Activated CD4-positive, CD25-positive, alpha-beta regulatory T cell treated with anti-CD3 and anti-CD28 coated beads, Interleukin-2, amount 50 U/mL, for 16 hours (primary cell): ENCODE data around the gene CORO7.
"Not testable (repeated sequence)": the region's sequence is repeated elsewhere in the genome, so short reads cannot be mapped to it uniquely, and the experiment has no call there.

ENCODE experiments used
- DNase-seq: peaks from one replicate; pipeline ENCODE4 v3.0.0-alpha.2; 2020; ENCODE audit warnings: low read depth, low spot score

Gene CORO7

DNA sequence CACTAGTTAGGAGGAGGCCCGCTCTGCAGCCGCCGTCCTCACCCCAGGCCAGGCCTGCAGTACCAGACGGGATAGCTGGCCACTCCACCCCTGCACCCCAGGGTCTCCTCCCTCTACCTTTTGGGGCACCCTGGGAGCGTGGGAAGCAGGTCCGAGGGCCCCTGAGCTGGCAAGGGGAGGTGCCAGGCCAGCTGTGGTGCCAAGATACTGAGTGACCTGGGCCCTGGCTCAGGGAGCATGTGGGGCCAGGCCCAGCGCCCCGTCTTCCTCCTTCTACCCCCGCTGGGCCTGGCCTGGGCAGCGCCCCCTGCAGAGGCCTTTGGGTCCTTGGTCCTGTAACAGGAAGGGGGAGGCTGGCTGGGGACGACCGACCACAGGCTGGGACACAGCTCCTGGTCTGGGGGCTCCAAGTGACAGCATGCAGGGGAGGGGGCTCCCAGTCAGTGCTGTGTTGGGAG, 78.2 kb downstream of the CORO7 start:
- no peak for DNase-seq

- no peak for DNase-seq
These were observed 78.8 kb downstream of the CORO7 start for GRCh38 chr16:4337540-4338088.

GRCh38 chr16:4336701-4337539, 79.5 kb downstream of the CORO7 start:
- no peak for DNase-seq

DNA sequence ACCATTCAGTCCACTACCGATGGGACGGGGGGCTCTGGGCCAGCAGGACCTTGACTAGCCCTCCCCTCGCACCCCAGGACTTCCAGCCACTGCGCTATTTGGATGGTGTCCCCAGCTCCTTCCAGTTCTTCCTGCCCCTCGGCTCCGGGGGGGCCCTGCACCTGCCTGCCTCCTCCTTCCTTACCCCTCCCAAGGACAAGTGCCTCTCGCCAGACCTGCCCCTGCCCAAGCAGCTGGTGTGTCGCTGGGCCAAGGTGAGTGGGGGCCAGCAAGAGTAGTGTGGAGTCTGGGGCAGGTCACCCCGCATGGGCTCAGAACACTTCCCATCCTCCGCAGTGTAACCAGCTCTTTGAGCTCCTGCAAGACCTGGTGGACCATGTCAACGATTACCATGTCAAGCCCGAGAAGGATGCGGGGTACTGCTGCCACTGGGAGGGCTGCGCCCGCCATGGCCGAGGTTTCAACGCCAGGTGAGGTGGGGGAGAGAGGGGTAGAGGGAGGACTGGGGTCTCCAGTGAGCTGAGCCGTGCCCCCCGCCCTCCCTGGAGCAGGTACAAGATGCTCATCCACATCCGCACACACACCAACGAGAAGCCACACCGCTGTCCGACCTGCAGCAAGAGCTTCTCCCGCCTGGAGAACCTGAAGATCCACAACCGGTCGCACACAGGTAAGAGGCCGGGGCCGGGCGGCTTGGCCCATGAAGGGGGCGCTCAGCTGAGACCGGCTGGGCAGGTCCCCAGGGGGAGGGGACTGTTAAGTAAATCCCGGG, 81.5 kb downstream of the CORO7 start:
- no peak for DNase-seq

- not testable (repeated sequence) for DNase-seq
These were observed 82.7 kb downstream of the CORO7 start for GRCh38 chr16:4333714-4334113.

GRCh38 chr16:4333308-4333638, 83.1 kb downstream of the CORO7 start:
- no peak for DNase-seq

DNA sequence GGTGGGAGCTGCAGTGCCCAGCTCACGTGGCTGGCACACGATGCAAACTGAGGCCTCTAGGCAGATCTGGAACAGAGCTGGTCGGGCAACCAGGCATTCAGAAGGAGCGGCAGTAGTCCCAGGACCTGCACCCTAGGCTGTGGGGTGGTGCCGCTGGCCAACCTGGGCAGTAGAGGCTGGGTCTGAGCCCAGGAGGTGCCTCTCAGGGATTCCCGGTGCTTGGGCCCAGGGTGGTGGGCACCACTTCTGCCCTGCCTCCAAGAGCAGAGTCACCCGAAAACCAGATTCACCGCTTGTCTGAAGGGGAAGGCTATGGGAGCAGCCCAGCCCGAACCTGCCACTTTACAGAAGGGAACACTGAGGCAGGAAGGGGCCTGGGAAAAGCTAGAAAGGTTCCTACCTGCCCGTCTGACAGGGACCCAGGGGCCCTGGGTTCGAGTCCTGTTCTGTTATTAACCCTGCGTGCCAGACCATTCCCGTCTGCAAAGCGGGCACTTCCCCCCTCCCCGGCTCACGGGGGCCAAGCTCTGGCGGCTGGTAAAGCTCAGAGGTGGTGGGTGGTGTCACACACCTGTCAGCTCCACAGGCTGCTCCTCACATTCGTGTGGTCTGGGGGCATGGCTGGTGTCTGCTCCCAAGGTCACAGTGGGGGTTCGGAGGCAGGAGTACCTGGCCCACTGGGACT, 83.6 kb downstream of the CORO7 start:
- no peak for DNase-seq

DNA sequence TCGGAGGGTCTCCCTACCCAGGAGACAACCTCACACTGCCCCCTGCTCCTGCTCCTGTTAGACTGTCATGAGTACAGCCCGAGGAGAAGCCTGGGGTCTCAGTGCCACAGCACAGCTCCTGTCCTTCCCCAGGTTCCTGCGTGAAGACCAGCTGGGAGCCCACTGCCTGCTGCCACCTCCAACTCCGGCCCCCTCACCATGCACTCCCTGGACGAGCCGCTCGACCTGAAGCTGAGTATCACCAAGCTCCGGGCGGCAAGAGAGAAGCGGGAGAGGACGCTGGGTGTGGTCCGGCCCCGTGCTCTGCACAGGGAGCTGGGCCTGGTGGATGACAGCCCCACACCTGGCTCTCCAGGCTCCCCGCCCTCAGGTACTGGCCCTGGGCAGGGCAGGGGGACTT, 84.3 kb downstream of the CORO7 start:
- DNase-seq: no peak

GRCh38 chr16:4330277-4330874, 86.0 kb downstream of the CORO7 start:
- peak; percentile 59 for DNase-seq

- DNase-seq: no peak
These were observed 87.3 kb downstream of the CORO7 start for GRCh38 chr16:4328782-4329775.

- DNase-seq: no peak
These were observed 88.2 kb downstream of the CORO7 start for GRCh38 chr16:4328046-4328781.

GRCh38 chr16:4327386-4328045, 88.9 kb downstream of the CORO7 start:
- no peak for DNase-seq

- no peak for DNase-seq
These were observed 91.1 kb downstream of the CORO7 start for GRCh38 chr16:4325253-4325758.

- no peak for DNase-seq
These were observed 91.7 kb downstream of the CORO7 start for GRCh38 chr16:4324492-4325252.

DNA sequence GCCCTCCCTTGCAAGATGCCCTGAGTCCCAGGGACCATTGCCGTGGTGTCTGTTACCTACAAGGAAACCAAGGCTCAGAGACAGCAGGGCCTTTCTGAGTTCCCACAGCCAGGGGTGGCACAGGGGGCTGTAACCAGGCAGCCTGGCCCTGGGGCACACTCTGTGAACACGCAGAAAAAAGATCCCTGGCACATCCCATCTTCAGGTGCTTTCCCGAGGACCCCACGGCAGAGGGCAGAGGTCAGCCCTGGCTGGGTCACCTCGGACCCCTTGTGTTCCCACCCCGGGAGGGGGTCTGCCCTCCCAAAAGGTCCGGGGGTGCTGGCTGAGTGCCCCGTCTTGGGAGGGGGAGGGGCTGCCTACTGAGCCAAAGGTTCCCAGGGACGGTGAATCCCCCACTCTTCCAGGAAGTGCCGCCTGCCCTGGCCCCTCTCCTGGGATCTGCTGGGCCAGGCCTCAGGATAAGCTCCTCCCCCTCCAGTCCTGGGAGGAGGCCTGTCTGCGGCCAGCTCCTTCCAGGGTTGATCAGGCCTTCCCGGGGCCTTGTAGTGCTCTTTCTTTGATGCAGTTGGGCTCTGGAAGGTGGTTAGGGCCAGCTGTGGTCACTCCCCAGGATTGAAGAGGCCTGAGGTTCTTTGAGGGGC, 92.4 kb downstream of the CORO7 start:
- DNase-seq: no peak

- no peak for DNase-seq
These were observed 93.1 kb downstream of the CORO7 start for GRCh38 chr16:4323071-4323844.
